Small intestine (tissue), 7 donors: ENCODE measurements around the gene STAT6. TPM values are rescaled to one million over a fixed set of nuclear protein-coding genes. Genes with fewer than 3 reads are reported as not detected.

ENCODE experiments used
- DNase-seq, 2 donors: peaks; one replicate each; pipeline versions ENCODE4 v3.0.0 to v3.0.0-alpha.2; 2013
- FAIRE-seq: peaks from 2 replicates; lab custom pipeline; 2012; peaks lifted over from hg19 to GRCh38; lab: Jason Lieb, UNC
- H3K27ac ChIP-seq, 3 donors: one replicate each; pipeline ENCODE4 v1.5.1; 2013; ENCODE audit warnings: low read length in 2 of 3, mild to moderate bottlenecking in 2 of 3, control low read depth in 1 of 3, inconsistent platforms in 1 of 3, low read depth in 1 of 3, moderate library complexity in 1 of 3
- H3K27me3 ChIP-seq, 3 donors: one replicate each; pipeline ENCODE4 v1.6.1; 2013; ENCODE audit warnings: low read length in 3 of 3, inconsistent platforms in 1 of 3; ENCODE audit not compliant: control insufficient read depth in 3 of 3, insufficient read depth in 3 of 3
- H3K36me3 ChIP-seq, 3 donors: one replicate each; pipeline ENCODE4 v1.6.1; 2013; ENCODE audit warnings: low read length in 3 of 3, inconsistent platforms in 1 of 3, low read depth in 1 of 3, mild to moderate bottlenecking in 1 of 3, moderate library complexity in 1 of 3; ENCODE audit not compliant: control insufficient read depth in 3 of 3, insufficient read depth in 2 of 3
- H3K4me1 ChIP-seq, 3 donors: one replicate each; pipeline ENCODE4 v1.6.1; 2013; ENCODE audit warnings: low read length in 2 of 3, inconsistent platforms in 1 of 3, low read depth in 1 of 3, mild to moderate bottlenecking in 1 of 3, moderate library complexity in 1 of 3; ENCODE audit not compliant: control insufficient read depth in 3 of 3, insufficient read depth in 2 of 3
- H3K4me3 ChIP-seq, 3 donors: one replicate each; pipeline ENCODE4 v1.5.1; 2013; ENCODE audit warnings: low read length in 3 of 3, control low read depth in 1 of 3, inconsistent platforms in 1 of 3, low read depth in 1 of 3, mild to moderate bottlenecking in 1 of 3, moderate library complexity in 1 of 3
- H3K9me3 ChIP-seq, 2 donors: one replicate each; pipeline ENCODE4 v1.6.1; 2013; ENCODE audit warnings: low read depth in 1 of 2, low read length in 1 of 2; ENCODE audit not compliant: control insufficient read depth in 2 of 2, insufficient read depth in 1 of 2
- WGBS, 3 donors: extraction: QIAGEN DNeasy Blood & Tissue Kit; methylation state at CpG; one replicate each; pipeline ENCODE4 v1.1.7; 2013; 5-methylcytosine and 5-hydroxymethylcytosine counted together
- polyA plus RNA-seq, 4 donors: library from polyadenylated mRNA; stranded (reverse) in 3 of 4; unstranded in 1 of 4; fragments of 200-250 nt in 3 of 4; fragments of 120-200 nt in 1 of 4; gene quantifications; one replicate each; pipeline versions ENCODE4 v1.2.1 to v1.2.3, GENCODE V29; 2013
- donor health status: healthy with polysubstance abuse.
- donor health status: control.
- donor health status: control.
- donor health status: Bipolar disorder and iron deficiency.
- donor health status: healthy.

The STAT6 gene
- polyA plus RNA-seq, 4 donors, result 117 to 842 (median 344) TPM

DNA sequence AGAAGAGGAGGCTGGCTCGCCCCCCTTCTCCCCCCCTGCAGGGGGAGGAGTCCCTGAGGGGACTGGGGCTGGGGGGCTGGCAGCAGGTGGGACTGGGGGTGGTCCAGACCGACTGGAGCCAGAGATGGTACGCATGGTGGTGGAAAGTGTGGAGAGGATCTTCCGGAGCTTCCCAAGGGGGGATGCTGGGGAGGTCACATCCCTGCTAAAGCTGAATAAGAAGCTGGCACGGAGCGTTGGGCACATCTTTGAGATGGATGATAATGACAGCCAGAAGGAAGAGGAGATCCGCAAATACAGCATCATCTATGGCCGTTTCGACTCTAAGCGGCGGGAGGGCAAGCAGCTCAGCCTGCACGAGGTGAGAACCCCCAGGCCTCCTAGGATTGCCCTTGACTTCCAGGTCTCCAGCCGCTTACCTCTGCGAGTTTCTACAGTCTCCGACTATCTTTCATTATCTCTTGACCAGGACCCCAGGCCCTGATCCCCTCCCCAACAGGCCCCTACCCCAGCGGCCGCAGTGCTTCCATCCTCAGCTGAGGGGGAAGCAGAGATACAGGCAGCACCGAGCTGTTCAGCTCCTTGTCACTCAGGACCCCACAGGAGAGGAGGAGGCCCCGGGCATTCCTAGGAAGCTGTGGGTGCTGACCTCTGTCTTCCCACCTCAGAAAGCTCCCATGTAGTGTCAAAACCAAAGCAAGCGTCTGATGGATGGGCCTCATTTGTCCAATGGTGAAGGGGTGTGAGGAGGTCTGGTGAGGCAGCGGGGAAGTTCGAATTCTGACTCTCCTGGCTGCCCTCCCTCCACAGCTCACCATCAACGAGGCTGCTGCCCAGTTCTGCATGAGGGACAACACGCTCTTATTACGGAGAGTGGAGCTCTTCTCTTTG, 19.3 kb downstream of the STAT6 start:
- DNase-seq (no peak), FAIRE-seq (no peak)
- WGBS, 3 donors, result 79 to 86% (median 85%) methylated on average over 25 of the region's 25 CpGs
- Histone ChIP-seq H3K36me3 (peaks cover 0 to 65% (median 7%) of the 10 kb centered on the region in 3 donors), H3K27ac (no peak overlapping the region), H3K9me3 (no peaks in the 10 kb centered on the region), H3K27me3 (no peaks in the 10 kb centered on the region), H3K4me1 (peaks cover 0 to 16% (median 0%) of the 10 kb centered on the region in 3 donors), H3K4me3 (no peak overlapping the region)

DNA sequence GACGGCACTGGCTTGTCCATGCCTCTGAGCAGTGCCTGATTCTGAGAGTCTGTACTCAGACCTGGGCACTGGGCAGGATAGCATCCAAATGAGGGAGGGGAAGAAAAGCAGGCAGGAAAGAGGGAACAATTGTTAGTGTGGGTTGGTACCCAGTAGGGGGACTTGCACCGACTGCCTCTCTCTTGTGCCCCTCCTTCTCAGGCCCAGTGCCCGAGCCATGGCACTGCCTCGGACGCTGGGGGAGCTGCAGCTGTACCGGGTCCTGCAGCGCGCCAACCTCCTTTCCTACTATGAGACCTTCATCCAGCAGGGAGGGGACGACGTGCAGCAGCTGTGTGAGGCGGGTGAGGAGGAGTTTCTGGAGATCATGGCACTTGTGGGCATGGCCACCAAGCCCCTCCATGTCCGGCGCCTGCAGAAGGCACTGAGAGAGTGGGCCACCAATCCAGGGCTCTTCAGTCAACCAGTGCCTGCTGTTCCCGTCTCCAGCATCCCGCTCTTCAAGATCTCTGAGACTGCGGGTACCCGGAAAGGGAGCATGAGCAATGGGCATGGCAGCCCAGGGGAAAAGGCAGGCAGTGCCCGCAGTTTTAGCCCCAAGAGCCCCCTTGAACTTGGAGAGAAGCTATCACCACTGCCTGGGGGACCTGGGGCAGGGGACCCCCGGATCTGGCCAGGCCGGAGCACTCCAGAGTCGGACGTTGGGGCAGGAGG, 20.1 kb downstream of the STAT6 start:
- Histone ChIP-seq H3K27me3 (no peaks in the 10 kb centered on the region), H3K4me3 (peak overlapping the region in 1 of 3 donors; percentile 76), H3K27ac (no peak overlapping the region), H3K36me3 (peaks cover 0 to 57% (median 2%) of the 10 kb centered on the region in 3 donors), H3K9me3 (no peaks in the 10 kb centered on the region), H3K4me1 (peaks cover 0 to 21% (median 0%) of the 10 kb centered on the region in 3 donors)
- DNase-seq (no peak), FAIRE-seq (no peak)
- WGBS, 3 donors, result 72 to 88% (median 80%) methylated on average over 22 of the region's 22 CpGs

DNA sequence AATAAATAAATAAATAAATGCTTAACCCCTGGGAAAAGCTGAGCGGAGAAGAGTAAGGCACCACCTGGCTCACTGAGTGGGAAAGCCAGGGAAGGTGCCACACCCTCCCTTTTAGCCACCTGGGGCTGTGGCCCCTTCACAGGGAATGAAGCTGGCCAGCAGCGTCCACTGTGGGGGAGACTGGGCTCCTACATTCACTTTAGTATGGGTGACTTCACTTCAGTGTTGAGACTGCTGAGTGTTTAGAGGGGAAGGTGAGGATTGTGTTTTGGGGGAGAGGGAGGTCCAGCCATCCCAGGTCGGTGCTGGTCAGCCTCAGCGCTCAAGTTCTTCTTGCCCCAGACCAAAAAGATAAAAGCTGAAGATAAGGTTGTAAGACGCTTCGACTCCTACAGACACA, 20.7 kb downstream of the STAT6 start:
- FAIRE-seq (no peak), DNase-seq (no peak)
- Histone ChIP-seq H3K9me3 (no peaks in the 10 kb centered on the region), H3K27ac (peak overlapping the region in 1 of 3 donors; percentile 26), H3K27me3 (no peaks in the 10 kb centered on the region), H3K4me3 (peak overlapping the region in 2 of 3 donors; percentile 10 to 76), H3K36me3 (peaks cover 0 to 52% (median 2%) of the 10 kb centered on the region in 3 donors), H3K4me1 (peaks cover 0 to 27% (median 0%) of the 10 kb centered on the region in 3 donors)
- 66 to 78% (median 74%) methylated on average over 6 of the region's 6 CpGs for WGBS, 3 donors

DNA sequence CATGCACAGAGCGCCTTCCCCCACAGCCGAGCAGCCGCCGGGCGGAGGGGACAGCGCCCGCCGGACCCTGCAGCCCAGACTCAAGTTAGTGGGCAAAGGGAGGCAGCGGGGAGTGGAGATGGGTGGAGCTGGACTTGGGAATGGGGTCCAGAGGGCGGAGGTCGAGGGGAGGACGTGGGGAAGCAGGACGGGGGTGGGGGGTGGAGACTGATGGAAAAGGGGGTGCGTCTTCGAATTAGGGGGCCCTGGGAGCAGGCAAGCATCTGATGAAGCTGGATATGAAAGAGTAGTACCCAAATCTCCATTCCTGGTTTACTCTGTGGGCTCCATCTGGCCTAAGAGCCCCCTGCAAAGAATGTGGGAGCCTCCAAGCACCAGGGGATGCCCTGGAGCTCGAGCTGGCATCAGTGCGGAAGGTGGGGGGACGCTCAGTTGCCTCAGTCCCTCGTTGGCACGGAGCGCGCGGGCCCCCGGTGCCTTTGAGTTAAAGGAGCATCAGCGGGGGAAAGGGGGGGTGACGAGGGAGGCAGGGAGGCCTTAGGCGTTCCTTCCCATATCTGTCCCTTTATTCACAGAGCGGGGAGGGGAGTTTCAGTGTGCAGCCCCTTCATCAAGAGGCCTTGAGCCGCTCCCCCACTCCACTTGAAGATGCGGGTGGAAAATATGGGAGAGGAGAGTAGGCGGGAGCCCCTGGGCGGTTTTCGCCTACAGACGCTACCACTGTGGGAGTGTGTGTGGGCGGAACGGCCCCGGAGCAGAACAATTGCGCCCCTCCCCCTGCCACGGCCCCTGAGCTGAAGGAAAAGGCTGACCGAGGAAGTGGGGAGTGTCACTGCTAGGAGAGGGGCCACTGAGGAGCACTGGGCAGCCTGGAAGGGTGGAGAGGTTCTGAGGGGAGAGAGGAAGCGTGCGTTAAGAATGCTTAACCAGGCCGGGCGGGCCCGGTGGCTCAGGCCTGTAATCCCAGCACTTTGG, 21.6 kb downstream of the STAT6 start:
- Histone ChIP-seq H3K27me3 (no peaks in the 10 kb centered on the region), H3K9me3 (no peaks in the 10 kb centered on the region), H3K4me3 (peak overlapping the region; percentile 54 to 78 (median 76)), H3K4me1 (peaks cover 0 to 31% (median 0%) of the 10 kb centered on the region in 3 donors), H3K36me3 (peaks cover 0 to 42% (median 2%) of the 10 kb centered on the region in 3 donors), H3K27ac (peak overlapping the region; percentile 69 to 91 (median 79))
- FAIRE-seq (no peak), DNase-seq (peak; percentile 58 to 81)
- 1 to 5% (median 3%) methylated on average over 38 to 45 of the region's 45 CpGs for WGBS, 3 donors

DNA sequence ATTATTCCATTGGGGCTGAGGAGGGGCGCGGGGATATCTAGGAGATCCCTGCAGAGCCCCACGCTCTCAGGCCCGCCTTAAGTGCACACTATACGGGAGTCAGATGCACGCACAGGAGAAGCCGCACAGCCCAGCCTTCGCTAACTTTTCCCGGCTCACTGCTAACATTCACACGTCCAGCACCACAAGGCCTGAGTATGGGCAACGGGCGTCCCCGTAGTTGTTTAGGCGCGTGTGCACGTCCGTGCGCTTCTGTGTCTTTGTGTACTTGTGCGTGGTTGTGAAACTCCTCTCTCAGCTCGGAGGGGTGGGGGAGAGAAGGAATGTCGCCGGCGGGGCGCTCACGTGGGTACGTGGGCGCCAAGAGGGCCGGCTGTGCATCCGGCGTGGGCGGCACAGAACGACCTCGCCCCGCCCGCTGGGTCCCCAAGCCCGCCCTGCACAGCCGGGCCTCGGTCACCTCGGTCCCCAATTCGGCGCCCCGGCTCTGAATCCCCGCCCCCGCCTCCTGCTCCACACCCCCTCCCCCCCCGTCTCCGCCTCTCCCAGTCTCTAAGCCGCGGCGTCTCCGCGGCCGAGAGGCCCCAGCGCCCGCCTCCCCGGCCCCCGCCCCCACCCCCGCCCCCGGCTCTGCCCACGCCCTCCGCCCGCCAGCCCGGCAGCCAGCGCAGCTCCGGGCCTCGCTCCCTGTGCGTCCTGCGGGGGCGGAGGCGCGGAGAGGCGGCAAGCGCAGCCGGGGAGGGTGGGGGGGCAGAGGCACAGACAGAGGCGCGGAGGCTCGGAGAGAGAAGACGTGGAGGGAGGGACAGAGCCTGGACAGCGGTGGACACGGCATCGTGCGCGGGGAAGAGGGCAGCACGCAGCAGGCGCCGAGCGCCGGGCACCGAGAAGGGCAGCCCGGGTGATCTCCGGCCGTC, 22.6 kb downstream of the STAT6 start, which contains the start of gene NAB2:
TSS of gene NAB2 (plus strand) at position 761 of the 917 bp plus-strand sequence. CDS start 158 bp downstream, outside the sequence.
- Histone ChIP-seq H3K4me1 (peaks cover 0 to 29% (median 0%) of the 10 kb centered on the region in 3 donors), H3K4me3 (peak within 1 kb of the TSS; percentile 54 to 91 (median 78)), H3K36me3 (peaks cover 0 to 33% (median 2%) of the 10 kb centered on the region in 3 donors), H3K27me3 (no peaks in the 10 kb centered on the region), H3K27ac (peak within 1 kb of the TSS; percentile 81 to 99 (median 98)), H3K9me3 (no peaks in the 10 kb centered on the region)
- WGBS, 3 donors, result 0 to 1% (median 0%) methylated on average over 42 to 91 of the region's 91 CpGs
- DNase-seq (peak; percentile 92 to 96), FAIRE-seq (no peak)

DNA sequence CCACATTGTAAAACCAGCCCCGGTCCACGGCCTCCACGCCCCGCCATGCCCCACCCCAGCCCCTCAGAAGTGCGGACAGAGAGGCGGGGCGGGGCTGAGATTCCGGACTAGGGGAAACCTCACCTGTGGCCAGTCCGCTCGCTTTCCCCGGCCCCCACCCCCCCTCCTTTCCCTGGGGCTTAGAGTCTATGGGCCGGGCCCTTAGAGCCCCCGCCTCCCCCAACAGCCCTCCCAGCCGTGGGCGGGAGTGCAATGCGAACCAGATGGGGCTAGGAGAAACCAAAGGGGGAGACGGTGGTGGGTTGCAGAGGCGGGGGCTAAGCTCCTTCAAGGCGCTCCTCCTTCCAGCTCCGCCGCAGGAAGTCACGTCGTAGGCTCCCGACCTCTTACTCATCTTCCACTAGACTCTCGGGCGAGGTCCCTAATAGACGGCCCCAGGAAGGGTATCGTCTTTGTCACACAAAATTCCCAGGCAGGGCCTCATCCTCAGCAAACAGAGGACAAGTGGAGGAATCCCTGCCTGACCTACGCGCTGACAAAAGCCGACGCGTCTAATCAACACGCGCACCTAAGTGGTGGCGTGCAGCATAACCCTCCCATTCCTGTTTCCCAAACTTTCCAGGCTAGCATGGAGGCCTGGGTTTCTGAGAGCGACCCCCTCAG, 23.3 kb downstream of the STAT6 start:
- Histone ChIP-seq H3K27ac (peak overlapping the region; percentile 81 to 99 (median 98)), H3K4me3 (peak overlapping the region; percentile 53 to 91 (median 54)), H3K9me3 (no peaks in the 10 kb centered on the region), H3K4me1 (peaks cover 0 to 25% (median 0%) of the 10 kb centered on the region in 3 donors), H3K27me3 (no peaks in the 10 kb centered on the region), H3K36me3 (peaks cover 0 to 25% (median 2%) of the 10 kb centered on the region in 3 donors)
- no peak for FAIRE-seq
- DNase-seq, result peak; percentile 45 to 87
- WGBS, 3 donors, result 0 to 1% (median 0%) methylated on average over 31 to 37 of the region's 37 CpGs
